T-helper 2 cell treated with Interferon-gamma antibody and Interleukin-4, amounts not matched to agents 100 ng/mL and 5 ng/mL, for 36 hours (primary cell): ENCODE results near the gene MME. TPM values are rescaled to one million over a fixed set of nuclear protein-coding genes. Genes with fewer than 3 reads are reported as not detected.
"Not testable (repeated sequence)": the region's sequence is repeated elsewhere in the genome, so short reads cannot be mapped to it uniquely, and the experiment has no call there.

Experiments
- intact Hi-C: fragments of 100-400 bp; cut with micrococcal nuclease; formaldehyde crosslinking; loops from one replicate; pipeline ENCODE4 v1.15.1; 2023
- total RNA-seq: library from RNA; stranded (reverse); gene quantifications from 2 replicates; pipeline ENCODE4 v1.2.3, GENCODE V29; 2022

MME gene
- total RNA-seq, 1 donor from 2014 or later, result not detected

DNA sequence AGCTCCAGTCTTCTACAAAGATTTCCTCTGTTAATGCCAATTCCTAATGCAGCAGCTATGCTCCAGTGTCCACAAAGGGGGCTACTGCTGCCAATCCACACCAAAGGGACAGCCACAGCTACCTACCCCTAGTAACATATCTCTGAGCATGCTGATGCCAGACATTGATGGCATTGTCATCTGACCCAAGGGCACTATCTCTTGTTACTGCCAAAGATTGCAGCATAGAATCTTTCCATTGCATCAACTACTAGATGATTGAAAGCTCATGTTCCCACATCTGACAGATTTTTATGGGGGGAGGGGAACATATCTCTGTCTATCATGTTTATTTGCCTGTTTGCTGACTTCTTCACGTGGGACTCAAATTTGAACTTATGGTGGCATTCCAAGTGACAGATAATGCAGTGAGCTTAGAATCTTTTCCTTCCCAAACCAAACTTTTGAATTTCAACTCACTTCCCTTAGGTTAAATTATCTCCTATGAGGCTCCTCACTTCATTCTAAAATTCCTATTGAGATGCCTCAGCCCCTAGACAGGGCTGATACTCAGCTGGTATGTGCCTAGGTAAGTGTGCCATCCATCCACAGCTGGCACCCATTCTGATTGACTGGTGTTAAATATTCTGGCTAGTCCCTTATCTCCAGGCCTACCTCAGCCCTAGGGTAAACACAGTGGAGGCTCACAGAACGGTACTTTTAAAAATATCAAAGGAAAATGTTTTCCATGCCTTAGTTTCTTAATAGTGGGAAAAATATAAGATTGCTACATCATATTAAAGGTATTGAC is 113.0 kb downstream of the MME start:
- intact Hi-C loops, result no loop called here

GRCh38 chr3:155193868-155194267 is 113.7 kb downstream of the MME start:
- intact Hi-C loops, result no loop called here

- intact Hi-C loops, result no loop called here
Observed at GRCh38 chr3:155194973-155195957, 115.1 kb downstream of the MME start.

GRCh38 chr3:155196131-155197021 is 116.3 kb downstream of the MME start:
- intact Hi-C loops, result no loop called here

DNA sequence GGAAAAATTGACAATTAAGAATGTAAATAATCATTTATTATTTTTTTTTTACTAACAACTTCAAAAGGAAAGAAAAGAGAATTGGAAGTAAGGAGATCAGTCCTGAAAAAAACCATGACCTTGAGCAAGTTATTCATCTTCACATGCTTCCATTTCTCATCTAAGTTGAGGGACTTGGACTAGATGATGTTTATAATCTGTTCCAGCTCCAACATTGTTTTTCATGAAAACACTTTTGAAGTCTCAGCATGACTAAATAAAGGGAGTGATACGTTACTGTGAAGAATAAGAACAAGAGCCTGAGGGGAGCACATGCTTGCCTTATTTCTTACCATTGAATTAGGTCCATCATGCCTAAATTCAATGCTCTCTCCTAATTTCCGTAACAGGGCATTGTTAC is 117.7 kb downstream of the MME start:
- intact Hi-C loops, result no loop called here

DNA sequence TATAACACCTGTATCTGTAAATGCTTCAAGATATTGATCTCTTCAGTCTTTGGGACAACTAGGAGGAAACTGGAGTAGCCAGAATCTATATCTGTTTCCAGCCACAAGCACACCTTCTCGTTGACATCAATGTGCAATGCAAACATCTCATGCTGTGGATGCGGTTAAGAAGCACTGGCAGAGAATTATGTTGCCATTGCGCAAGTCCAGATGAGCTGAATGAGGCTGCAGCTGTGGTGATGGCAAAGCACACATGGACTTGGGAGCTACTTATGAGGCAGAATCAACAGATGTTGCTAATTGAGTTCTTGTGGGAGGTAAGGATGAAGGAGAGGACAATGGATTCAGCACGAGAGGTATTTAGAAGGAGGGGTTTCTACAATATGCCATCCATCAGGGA is 122.5 kb downstream of the MME start:
- intact Hi-C loops, result no loop called here

- intact Hi-C loops, result no loop called here
Observed at GRCh38 chr3:155204851-155205250, 124.7 kb downstream of the MME start.

GRCh38 chr3:155208183-155208800 is 128.2 kb downstream of the MME start:
- intact Hi-C loops, result no loop called here

DNA sequence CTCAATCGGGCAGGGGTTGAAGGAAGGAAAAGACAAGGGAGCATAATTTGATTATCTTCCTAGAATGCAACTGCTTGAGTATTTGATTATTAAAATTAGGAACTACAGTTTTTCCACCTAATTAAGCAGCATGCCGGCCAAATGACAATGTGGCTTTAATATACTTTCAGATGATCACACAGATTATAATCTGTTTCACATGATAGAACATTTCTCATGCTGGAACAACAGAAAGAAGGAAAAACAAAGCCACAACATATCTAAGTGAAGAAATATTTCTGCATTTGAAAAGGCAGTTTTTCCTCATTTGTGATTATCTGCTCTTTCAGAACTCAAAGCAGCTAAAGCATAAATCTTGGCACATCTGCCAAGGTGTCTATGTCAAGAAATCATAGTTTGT is 130.6 kb downstream of the MME start:
- intact Hi-C loops, result no loop called here

DNA sequence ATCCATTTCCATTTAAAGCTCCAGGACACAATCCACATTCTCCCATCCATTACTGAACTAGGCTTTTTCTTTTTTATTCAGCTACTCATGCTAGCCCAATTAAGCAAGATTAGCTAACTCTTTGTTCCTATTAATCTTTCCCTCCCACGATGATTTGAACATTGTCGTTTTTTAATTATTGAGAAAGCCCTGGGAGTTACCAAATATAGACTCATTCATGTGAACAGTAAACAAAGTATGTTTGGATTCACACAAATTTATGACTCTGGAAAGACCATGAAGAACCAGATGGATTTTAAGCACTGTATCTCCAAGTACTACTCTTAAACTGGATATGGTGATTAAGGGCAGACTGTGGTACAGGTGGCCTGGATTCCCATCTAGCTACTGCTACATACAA is 131.1 kb downstream of the MME start:
- intact Hi-C loops, result no loop called here

DNA sequence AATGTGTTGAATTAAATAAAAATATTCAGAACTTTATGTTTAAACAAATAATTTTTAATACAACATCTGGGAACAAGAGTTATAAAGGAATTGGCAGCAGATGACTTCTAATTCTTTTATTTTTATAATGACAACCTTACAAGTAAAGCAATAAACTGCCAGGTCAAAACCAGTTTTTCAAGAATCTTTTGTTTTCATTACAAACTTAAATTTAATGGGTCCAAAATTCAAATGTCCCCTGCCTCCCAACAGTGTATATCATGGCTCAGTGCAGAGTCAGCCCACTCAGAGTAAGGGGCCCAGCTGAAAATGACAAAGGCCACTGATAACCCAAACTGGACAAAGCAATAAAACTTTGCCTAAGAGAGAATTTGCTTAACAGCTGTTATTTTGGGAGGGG is 131.8 kb downstream of the MME start:
- intact Hi-C loops, result no loop called here

DNA sequence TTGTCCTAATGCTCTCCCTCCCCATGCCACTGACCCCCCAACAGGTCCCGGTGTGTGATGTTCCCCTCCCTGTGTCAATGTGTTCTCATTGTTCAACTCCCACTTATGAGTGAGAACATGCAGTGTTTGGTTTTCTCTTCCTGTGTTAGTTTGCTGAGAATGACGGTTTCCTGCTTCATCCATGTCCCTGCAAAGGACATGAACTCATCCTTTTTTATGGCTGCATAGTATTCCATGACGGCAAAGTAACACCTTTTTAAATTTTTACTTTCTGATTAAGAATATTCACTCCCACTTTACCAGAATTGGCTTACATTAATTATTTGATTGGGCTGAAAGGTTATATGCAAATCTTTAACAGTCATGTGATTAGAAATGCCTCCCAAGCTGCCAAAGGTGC is 135.9 kb downstream of the MME start:
- intact Hi-C loops, result not testable (repeated sequence)

GRCh38 chr3:155217591-155217990 is 137.5 kb downstream of the MME start:
- intact Hi-C loops, result no loop called here

DNA sequence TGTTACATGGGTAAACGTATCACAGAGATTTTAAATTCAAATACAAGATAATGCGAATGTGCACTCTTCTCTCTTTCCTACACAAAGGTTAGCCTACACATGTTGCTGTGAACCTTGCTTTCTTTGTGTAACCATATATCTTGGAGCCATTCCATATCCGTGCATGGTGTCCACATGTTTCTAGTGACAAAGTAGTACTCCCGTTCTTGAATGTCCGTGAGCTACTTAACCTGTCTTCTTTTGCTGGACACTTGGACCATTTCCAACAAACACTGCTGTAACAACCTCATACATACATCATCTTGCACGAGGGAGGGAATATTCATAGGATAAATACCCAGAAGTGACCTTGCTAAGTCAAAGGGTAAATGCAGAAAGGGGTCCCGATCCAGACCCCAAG is 138.3 kb downstream of the MME start:
- intact Hi-C loops, result no loop called here

- intact Hi-C loops, result no loop called here
Observed at GRCh38 chr3:155219106-155219505, 139.0 kb downstream of the MME start.

- intact Hi-C loops, result no loop called here
Observed at GRCh38 chr3:155225417-155225816, 145.3 kb downstream of the MME start.

GRCh38 chr3:155227141-155227540 is 147.0 kb downstream of the MME start:
- intact Hi-C loops, result no loop called here

GRCh38 chr3:155228676-155229075 is 148.6 kb downstream of the MME start:
- intact Hi-C loops, result no loop called here

DNA sequence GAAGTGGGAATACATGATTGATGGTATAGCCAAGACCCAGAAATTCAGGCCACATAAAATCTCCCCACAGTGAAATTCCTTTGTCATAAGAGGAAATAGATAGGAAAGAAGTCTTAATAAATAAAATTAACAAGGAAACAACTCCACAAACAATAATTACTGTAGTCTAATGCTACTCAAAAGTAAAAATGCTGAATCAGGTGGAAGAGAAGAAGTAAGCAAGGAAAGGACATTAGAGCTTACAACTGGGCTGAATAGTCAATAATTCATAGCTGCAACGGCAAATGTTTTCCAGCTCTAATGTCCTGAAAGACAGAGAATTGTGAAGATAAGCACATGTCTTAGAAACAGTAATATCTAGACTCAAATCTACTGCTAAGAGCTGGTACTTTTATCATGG is 149.0 kb downstream of the MME start:
- intact Hi-C loops, result no loop called here

GRCh38 chr3:155230382-155230781 is 150.3 kb downstream of the MME start:
- intact Hi-C loops, result no loop called here

- intact Hi-C loops, result no loop called here
Observed at GRCh38 chr3:155231792-155232191, 151.7 kb downstream of the MME start.
